Fibroblast of lung (primary cell): ENCODE data around the gene WDR75. TPM values are rescaled to one million over a fixed set of nuclear protein-coding genes. Genes with fewer than 3 reads are reported as not detected.
A peak's percentile ranks its signal among the peaks of the same experiment; 100 is the strongest.

Source experiments
- DNase-seq, 2 donors: peaks; one replicate each; pipeline versions ENCODE4 v3.0.0 to v3.0.0-alpha.2; 2010; ENCODE audit warnings: low read depth in 2 of 2
- H2AFZ ChIP-seq: 2 replicates; pipeline ENCODE4 v1.5.1; 2012; ENCODE audit warnings: low read length, control low read depth, inconsistent platforms
- H3K27ac ChIP-seq: 2 replicates; pipeline ENCODE4 v1.5.1; 2011; ENCODE audit warnings: low read length, control low read depth; ENCODE audit not compliant: insufficient read depth
- H3K27me3 ChIP-seq: 2 replicates; pipeline ENCODE4 v1.5.1; 2011; ENCODE audit warnings: mild to moderate bottlenecking, low read length; ENCODE audit not compliant: control insufficient read depth, insufficient read depth
- H3K36me3 ChIP-seq: 2 replicates; pipeline ENCODE4 v1.5.1; 2011; ENCODE audit warnings: low read length; ENCODE audit not compliant: control insufficient read depth, insufficient read depth
- H3K4me1 ChIP-seq: 2 replicates; pipeline ENCODE4 v1.5.1; 2011; ENCODE audit warnings: low read length; ENCODE audit not compliant: control insufficient read depth, insufficient read depth; ENCODE audit errors: extremely low read depth
- H3K4me2 ChIP-seq: 2 replicates; pipeline ENCODE4 v1.5.1; 2011; ENCODE audit warnings: low read length, control low read depth; ENCODE audit not compliant: insufficient read depth; ENCODE audit errors: extremely low read depth
- H3K4me3 ChIP-seq, 4 experiments: fragments of 200-600 bp in 1 of 4; sonication (generic) in 1 of 4; replicated peaks in 1 of 4; 2 replicates each; pipeline ENCODE4 v1.5.1; 2011 to 2016; ENCODE audit warnings: low read length in 4 of 4, low read depth in 3 of 4, mild to moderate bottlenecking in 3 of 4, control low read depth in 2 of 4, inconsistent platforms in 1 of 4, mixed read lengths in 1 of 4; ENCODE audit not compliant: insufficient read depth in 1 of 4; ENCODE audit errors: control extremely low read depth in 1 of 4
- H3K79me2 ChIP-seq: 2 replicates; pipeline ENCODE4 v1.5.1; 2012; ENCODE audit warnings: mild to moderate bottlenecking, low read length, inconsistent platforms; ENCODE audit not compliant: control insufficient read depth, insufficient read depth
- H3K9ac ChIP-seq: 2 replicates; pipeline ENCODE4 v1.5.1; 2011; ENCODE audit warnings: mild to moderate bottlenecking, low read length, control low read depth; ENCODE audit not compliant: insufficient read depth
- H3K9me3 ChIP-seq: 2 replicates; pipeline ENCODE4 v1.5.1; 2012; ENCODE audit warnings: low read depth, low read length; ENCODE audit not compliant: control insufficient read depth, insufficient read depth
- H4K20me1 ChIP-seq: 2 replicates; pipeline ENCODE4 v1.5.1; 2011; ENCODE audit warnings: low read length; ENCODE audit not compliant: control insufficient read depth, insufficient read depth; ENCODE audit errors: extremely low read depth
- EZH2 ChIP-seq: IDR thresholded peaks from 2 replicates; pipeline ENCODE4 v1.5.1; 2012; ENCODE audit warnings: low read length, control low read depth, mild to moderate bottlenecking; ENCODE audit errors: missing control alignments
- polyA plus RNA-seq, 2 donors: library from polyadenylated mRNA; depleted of rRNA in 1 of 2; stranded (reverse) in 1 of 2; unstranded in 1 of 2; fragments of >200 nt; gene quantifications; 2 replicates each; pipeline ENCODE4 v1.2.1, GENCODE V29; 2011 to 2012; ENCODE audit warnings: missing spikeins in 1 of 2
- total RNA-seq: library from RNA; depleted of rRNA; stranded (reverse); fragments of >200 nt; gene quantifications from 2 replicates; pipeline ENCODE4 v1.2.1, GENCODE V29; 2014
- TF ChIP-seq, protein P1 (sequence below), 2 donors: IDR thresholded peaks in 1 of 2; conservative IDR thresholded peaks in 1 of 2; 1 replicate in 1 of 2; 2 replicates in 1 of 2; pipeline ENCODE4 v1.5.1; 2011 to 2012; ENCODE audit warnings: low read length in 2 of 2, control low read depth in 1 of 2, inconsistent platforms in 1 of 2, low read depth in 1 of 2, mild to moderate bottlenecking in 1 of 2

Gene WDR75
- total and polyA plus RNA-seq, 2 donors (not counting 1 experiment from before 2014, with no cell fraction given) = 33.9 to 54.0 TPM

GRCh38 chr2:189505492-189505891 is 64.2 kb downstream of the WDR75 start:
- Histone ChIP-seq H3K9ac (no peak overlapping the region), H3K4me3 (no peak overlapping the region), H2AFZ (no peak overlapping the region), H4K20me1 (no peaks in the 10 kb centered on the region), H3K4me1 (no peaks in the 10 kb centered on the region), H3K4me2 (no peak overlapping the region), H3K27me3 (no peaks in the 10 kb centered on the region), H3K36me3 (no peaks in the 10 kb centered on the region), H3K79me2 (no peaks in the 10 kb centered on the region), H3K27ac (no peak overlapping the region), H3K9me3 (no peaks in the 10 kb centered on the region)
- TF ChIP-seq EZH2 = no peak
- TF ChIP-seq, protein P1, sequence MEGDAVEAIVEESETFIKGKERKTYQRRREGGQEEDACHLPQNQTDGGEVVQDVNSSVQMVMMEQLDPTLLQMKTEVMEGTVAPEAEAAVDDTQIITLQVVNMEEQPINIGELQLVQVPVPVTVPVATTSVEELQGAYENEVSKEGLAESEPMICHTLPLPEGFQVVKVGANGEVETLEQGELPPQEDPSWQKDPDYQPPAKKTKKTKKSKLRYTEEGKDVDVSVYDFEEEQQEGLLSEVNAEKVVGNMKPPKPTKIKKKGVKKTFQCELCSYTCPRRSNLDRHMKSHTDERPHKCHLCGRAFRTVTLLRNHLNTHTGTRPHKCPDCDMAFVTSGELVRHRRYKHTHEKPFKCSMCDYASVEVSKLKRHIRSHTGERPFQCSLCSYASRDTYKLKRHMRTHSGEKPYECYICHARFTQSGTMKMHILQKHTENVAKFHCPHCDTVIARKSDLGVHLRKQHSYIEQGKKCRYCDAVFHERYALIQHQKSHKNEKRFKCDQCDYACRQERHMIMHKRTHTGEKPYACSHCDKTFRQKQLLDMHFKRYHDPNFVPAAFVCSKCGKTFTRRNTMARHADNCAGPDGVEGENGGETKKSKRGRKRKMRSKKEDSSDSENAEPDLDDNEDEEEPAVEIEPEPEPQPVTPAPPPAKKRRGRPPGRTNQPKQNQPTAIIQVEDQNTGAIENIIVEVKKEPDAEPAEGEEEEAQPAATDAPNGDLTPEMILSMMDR (conservative IDR thresholded peaks at IDR 0.05 in 1 of 2, IDR thresholded peaks at IDR 0.05 in 1 of 2; ENCODE audit: low read depth in 1 of 2, low read length in 2 of 2) = no peak
- DNase-seq = no peak

GRCh38 chr2:189506514-189506976 is 65.3 kb downstream of the WDR75 start:
- H3K4me3 ChIP-seq = no peak overlapping the region
- no peaks in the 10 kb centered on the region for H4K20me1 ChIP-seq
- H3K4me1 ChIP-seq = no peaks in the 10 kb centered on the region
- TF ChIP-seq EZH2 = no peak
- TF ChIP-seq, protein P1 (conservative IDR thresholded peaks at IDR 0.05 in 1 of 2, IDR thresholded peaks at IDR 0.05 in 1 of 2; ENCODE audit: low read depth in 1 of 2, low read length in 2 of 2) = no peak
- H3K4me2 ChIP-seq = no peak overlapping the region
- no peak overlapping the region for H2AFZ ChIP-seq
- DNase-seq = peak in 1 of 2 donors; percentile 58
- no peak overlapping the region for H3K9ac ChIP-seq
- H3K27ac ChIP-seq = no peak overlapping the region
- no peaks in the 10 kb centered on the region for H3K27me3 ChIP-seq
- no peaks in the 10 kb centered on the region for H3K79me2 ChIP-seq
- H3K9me3 ChIP-seq = no peaks in the 10 kb centered on the region
- H3K36me3 ChIP-seq = no peaks in the 10 kb centered on the region

DNA sequence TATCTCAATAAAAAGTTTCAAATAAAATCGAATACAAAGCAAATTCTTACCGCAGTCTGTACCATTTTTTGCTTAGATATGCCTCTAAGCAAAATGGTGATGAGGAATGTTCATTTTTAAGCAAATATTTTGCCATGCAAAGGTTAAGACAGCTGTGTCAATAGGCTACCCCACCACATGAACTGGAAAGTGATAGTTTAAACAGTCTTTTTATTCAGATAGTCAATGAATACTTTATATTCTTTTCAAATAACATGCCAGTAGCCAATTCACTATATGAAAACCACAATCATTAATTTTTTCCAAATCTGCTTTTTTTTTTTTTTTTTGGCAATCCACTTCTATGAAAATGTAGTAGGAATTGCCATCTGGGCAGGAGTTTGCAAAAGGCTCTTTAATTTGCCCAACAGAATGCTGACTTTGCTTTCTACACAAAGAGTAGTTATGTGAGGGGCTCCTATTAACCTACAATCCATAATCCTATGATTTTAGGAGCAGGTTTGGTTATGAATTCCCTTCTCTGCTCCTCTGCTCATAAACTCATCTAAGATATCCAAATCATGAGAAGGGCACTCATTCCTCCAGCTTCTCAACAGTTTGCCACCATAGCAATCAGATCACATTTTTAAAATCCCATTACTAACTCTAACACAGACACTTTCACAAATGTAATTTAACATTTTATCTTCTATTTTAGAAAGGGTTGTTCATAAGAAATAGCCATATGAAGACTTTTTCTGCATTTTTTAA is 70.1 kb downstream of the WDR75 start:
- no peak overlapping the region for H3K4me2 ChIP-seq
- TF ChIP-seq, protein P1 (conservative IDR thresholded peaks at IDR 0.05 in 1 of 2, IDR thresholded peaks at IDR 0.05 in 1 of 2; ENCODE audit: low read depth in 1 of 2, low read length in 2 of 2) = no peak
- H4K20me1 ChIP-seq = no peaks in the 10 kb centered on the region
- no peaks in the 10 kb centered on the region for H3K79me2 ChIP-seq
- no peaks in the 10 kb centered on the region for H3K4me1 ChIP-seq
- H3K9me3 ChIP-seq = no peaks in the 10 kb centered on the region
- no peak overlapping the region for H2AFZ ChIP-seq
- no peaks in the 10 kb centered on the region for H3K27me3 ChIP-seq
- H3K9ac ChIP-seq = no peak overlapping the region
- no peak overlapping the region for H3K27ac ChIP-seq
- no peak overlapping the region for H3K4me3 ChIP-seq
- no peaks in the 10 kb centered on the region for H3K36me3 ChIP-seq
- no peak for DNase-seq
